Duodenal mucosa (tissue), 2 donors: ENCODE measurements around the gene CD58.

Experiments used
- H3K27ac ChIP-seq: one replicate; pipeline ENCODE4 v1.7.0; 2013; ENCODE audit warnings: low read depth, low read length
- H3K27me3 ChIP-seq, 2 donors: one replicate each; pipeline ENCODE4 v1.7.0; 2013; ENCODE audit warnings: low read length in 2 of 2, control low read depth in 1 of 2; ENCODE audit not compliant: insufficient read depth in 2 of 2, control insufficient read depth in 1 of 2
- H3K36me3 ChIP-seq, 2 donors: one replicate each; pipeline ENCODE4 v1.7.0; 2013; ENCODE audit warnings: low read length in 2 of 2, control low read depth in 1 of 2; ENCODE audit not compliant: insufficient read depth in 2 of 2, control insufficient read depth in 1 of 2
- H3K4me1 ChIP-seq, 2 donors: one replicate each; pipeline ENCODE4 v1.7.0; 2013; ENCODE audit warnings: low read length in 2 of 2, control low read depth in 1 of 2; ENCODE audit not compliant: insufficient read depth in 2 of 2, control insufficient read depth in 1 of 2
- H3K4me3 ChIP-seq, 2 donors: one replicate each; pipeline ENCODE4 v1.7.0; 2013; ENCODE audit warnings: low read length in 2 of 2, low read depth in 1 of 2
- H3K9ac ChIP-seq, 2 donors: one replicate each; pipeline ENCODE4 v1.7.0; 2013; ENCODE audit warnings: low read length in 2 of 2, low read depth in 1 of 2
- H3K9me3 ChIP-seq, 2 donors: one replicate each; pipeline ENCODE4 v1.7.0; 2013; ENCODE audit warnings: low read length in 2 of 2, control low read depth in 1 of 2; ENCODE audit not compliant: control insufficient read depth in 1 of 2

CD58 gene

DNA sequence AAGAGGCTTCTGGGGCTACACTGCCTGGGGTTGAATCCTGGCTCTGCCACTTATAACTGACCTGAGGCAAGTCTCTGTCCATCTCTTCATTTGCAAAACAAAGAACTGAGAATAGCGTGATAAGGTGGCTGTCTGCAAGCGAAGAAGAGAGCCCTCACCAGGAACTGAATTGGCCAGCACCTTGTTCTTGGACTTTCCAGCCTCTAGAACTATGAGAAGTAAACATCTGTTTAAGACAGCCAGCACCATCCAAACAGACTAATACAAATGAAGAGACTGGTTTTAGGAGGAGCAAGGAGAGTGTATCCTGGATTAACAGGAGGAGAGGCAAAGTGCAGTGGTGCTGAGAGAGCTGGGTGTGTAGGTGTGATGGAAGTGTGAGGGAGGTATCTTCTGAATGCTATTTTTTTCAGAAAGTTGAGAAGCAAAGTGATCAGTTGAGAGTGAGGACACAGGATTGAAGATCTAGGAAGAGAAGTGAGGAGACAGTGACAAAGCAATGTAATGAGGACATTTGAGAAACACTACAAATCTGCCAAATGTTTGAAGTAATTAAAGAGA, 59.3 kb downstream of the CD58 start:
- H3K36me3 ChIP-seq, result no peaks in the 10 kb centered on the region
- no peaks in the 10 kb centered on the region for H3K27me3 ChIP-seq
- H3K4me3 ChIP-seq, result no peak overlapping the region
- H3K4me1 ChIP-seq, result peaks cover 24 to 33% of the 10 kb centered on the region in 2 donors
- no peaks in the 10 kb centered on the region for H3K9me3 ChIP-seq
- H3K9ac ChIP-seq, result no peak overlapping the region
- H3K27ac ChIP-seq, result no peak overlapping the region

DNA sequence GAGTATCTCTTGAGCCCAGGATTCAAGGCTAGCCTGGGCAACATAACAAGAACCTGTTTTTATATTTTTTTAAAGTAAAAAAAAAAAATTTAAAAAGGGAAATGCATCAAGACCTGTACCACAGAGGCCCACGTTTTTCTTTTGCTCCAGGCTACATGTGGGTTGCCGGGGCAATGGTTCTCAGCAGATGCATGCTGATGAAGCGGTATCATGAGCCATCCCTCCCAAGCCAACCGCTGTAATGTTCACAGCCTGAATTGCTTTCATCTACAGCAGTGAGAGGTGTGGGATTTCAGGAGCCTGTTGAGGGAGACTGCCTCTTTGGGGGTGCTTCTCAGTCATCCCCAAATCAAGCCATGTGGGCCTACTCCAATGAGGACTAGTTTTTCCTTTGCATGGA, 60.5 kb downstream of the CD58 start:
- no peak overlapping the region for H3K9ac ChIP-seq
- no peak overlapping the region for H3K4me3 ChIP-seq
- peaks cover 28 to 42% of the 10 kb centered on the region in 2 donors for H3K4me1 ChIP-seq
- H3K27me3 ChIP-seq, result no peaks in the 10 kb centered on the region
- H3K9me3 ChIP-seq, result no peaks in the 10 kb centered on the region
- no peaks in the 10 kb centered on the region for H3K36me3 ChIP-seq
- no peak overlapping the region for H3K27ac ChIP-seq

DNA sequence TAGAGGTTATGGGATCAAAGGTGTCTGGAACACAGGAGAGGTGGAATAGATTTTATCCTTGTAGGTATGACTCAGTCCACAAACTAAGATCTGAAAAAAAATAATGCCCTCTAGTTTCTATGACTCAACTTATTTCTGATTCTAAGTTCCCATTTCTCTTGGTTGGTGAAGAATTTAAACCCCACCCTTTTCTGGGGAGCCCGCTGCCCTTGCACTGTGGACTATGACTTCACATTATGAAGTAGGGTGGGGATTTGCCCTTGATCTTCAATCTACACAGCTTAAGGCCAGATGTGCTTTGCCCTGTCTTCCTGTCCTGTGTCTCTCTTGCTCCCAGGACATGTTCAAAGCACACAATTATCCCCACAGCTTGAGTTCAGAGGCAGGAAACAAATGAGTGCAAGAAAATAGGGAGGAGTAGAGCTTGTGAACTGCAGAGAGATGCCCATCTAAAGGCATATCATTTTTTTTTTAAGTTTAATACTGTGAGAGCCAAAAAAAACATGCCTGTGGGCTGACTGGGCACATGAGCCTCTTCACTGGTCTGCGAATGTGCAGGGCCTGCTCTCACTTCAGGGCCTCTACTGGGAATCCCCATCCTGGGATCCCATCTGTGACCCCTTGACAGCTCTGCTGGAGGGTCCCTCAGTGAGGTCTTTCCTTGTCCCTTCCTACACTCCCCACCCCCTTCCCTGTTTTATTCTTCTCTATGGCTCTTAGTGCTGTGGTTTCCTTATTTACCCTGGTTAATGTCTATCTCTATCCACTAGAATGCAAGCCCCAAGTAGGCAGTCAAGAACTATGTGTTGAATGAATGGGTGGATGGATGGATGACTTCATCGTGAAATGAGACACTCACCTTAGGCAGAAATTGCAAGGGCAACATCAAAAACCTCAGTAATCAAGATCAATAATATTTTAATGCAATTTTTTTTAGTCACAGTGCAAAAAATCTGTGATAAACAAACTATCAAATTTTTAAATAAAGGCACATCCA, 61.5 kb downstream of the CD58 start:
- Histone ChIP-seq H3K4me3 (peak overlapping the region in 1 of 2 donors; percentile 27), H3K27me3 (no peaks in the 10 kb centered on the region), H3K36me3 (no peaks in the 10 kb centered on the region), H3K27ac (no peak overlapping the region), H3K4me1 (peaks cover 34 to 38% of the 10 kb centered on the region in 2 donors), H3K9ac (peak overlapping the region in 1 of 2 donors; percentile 16), H3K9me3 (no peaks in the 10 kb centered on the region)

DNA sequence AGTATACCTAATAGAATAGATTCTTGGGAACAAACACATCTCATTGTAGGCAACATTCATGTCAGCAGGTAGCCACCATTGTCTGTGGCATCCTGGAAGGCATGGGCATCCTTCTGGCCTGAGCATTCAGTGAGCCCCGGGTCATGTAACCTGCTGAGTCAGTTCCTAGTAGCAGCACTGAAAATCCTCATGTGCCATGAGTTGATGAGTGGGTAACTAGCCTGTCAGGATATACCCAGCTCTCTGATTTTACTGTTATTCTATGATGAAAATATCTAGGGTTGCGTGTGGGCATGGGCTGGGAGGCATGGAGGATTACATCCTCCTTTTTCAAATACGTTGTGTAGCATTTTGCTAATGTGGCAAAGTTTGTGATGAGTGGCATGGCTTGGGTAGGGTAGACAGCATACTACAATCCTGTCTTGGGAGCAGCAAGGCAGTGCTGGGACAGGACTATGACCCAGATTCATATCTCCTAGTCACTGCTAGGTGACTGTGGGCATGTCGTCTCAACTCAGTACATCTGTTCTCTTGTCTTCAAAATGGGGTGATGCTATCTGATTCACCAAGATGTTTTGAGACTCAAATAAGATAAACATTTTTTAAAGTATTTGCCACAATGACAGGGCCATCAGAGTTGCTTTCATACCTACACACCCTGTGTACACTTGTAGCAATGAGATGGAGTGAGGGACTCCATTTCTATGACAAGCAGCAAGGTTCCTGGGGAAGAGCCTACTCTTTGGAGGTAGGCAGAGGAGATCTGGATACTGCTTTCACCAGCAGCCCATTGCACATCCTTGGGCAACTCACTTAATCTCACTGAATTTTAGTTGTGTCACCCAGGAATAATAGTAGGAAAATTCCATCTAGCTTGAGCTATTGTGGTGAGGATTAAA, 62.5 kb downstream of the CD58 start:
- Histone ChIP-seq H3K36me3 (no peaks in the 10 kb centered on the region), H3K4me3 (peak overlapping the region in 1 of 2 donors; percentile 27), H3K9me3 (no peaks in the 10 kb centered on the region), H3K27ac (peak overlapping the region; percentile 42), H3K4me1 (peaks cover 39 to 44% of the 10 kb centered on the region in 2 donors), H3K27me3 (no peaks in the 10 kb centered on the region), H3K9ac (no peak overlapping the region)

DNA sequence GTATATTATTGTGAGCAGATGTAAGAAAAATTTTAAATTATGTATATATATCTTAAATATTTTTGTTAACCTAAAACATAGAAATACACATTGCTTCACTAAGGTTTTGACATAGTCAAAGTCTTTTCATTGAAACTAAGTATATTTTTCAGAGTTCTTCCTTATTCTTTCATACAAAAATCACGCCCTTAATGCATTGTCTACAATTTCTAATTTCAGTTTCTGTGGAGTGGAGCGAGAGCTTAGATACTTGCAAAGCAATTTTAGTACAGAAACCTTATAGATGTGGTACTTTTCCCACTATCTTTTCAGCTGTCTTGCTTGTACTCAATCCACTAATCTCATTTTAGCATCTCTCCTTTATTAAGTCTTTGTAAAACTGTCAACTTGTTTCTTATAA, 63.2 kb downstream of the CD58 start:
- Histone ChIP-seq H3K27ac (no peak overlapping the region), H3K9me3 (no peaks in the 10 kb centered on the region), H3K36me3 (no peaks in the 10 kb centered on the region), H3K4me1 (peaks cover 39 to 51% of the 10 kb centered on the region in 2 donors), H3K4me3 (no peak overlapping the region), H3K27me3 (no peaks in the 10 kb centered on the region), H3K9ac (no peak overlapping the region)

DNA sequence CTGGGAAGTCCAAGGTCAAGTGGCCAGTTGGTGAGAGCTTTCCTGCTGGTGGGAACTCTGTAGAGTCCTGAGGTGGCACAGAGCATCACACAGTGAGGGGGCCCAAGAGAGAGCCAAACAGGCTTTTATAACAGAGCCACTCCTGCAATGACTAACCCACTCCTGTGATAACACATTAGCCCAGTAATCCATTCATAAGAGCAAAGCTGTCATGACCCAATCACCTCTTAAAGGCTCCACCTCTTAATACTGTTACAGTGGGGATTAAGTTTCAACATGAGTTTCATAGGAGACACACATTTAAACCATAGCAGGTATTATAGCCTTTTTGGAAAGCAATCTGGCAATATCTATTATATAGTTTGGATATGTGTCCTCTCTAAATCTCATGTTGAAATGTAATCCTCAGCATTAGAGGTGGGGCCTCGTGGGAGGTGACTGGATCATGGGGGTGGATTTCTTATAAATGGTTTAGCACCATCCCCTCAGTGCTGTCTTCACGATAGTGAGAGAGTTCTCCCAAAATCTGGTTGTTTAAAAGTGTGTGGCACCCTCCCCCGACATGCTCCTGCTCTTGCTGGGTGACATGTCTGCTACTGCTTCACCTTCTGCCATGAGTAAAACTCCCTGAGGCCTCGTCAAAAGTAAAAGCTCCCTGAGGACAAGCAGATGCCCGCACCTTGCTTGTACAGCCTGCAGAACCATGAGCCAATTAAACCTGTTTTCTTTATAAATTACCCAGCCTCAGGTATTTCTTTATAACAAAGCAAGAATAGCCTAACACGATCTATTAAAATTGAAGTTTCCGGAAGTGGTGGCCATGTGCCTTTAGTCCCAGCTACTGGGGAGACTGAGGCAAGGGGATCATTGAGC, 64.5 kb downstream of the CD58 start:
- H3K27me3 ChIP-seq, result no peaks in the 10 kb centered on the region
- peaks cover 39 to 59% of the 10 kb centered on the region in 2 donors for H3K4me1 ChIP-seq
- no peak overlapping the region for H3K9ac ChIP-seq
- H3K4me3 ChIP-seq, result no peak overlapping the region
- H3K36me3 ChIP-seq, result no peaks in the 10 kb centered on the region
- no peaks in the 10 kb centered on the region for H3K9me3 ChIP-seq
- no peak overlapping the region for H3K27ac ChIP-seq

DNA sequence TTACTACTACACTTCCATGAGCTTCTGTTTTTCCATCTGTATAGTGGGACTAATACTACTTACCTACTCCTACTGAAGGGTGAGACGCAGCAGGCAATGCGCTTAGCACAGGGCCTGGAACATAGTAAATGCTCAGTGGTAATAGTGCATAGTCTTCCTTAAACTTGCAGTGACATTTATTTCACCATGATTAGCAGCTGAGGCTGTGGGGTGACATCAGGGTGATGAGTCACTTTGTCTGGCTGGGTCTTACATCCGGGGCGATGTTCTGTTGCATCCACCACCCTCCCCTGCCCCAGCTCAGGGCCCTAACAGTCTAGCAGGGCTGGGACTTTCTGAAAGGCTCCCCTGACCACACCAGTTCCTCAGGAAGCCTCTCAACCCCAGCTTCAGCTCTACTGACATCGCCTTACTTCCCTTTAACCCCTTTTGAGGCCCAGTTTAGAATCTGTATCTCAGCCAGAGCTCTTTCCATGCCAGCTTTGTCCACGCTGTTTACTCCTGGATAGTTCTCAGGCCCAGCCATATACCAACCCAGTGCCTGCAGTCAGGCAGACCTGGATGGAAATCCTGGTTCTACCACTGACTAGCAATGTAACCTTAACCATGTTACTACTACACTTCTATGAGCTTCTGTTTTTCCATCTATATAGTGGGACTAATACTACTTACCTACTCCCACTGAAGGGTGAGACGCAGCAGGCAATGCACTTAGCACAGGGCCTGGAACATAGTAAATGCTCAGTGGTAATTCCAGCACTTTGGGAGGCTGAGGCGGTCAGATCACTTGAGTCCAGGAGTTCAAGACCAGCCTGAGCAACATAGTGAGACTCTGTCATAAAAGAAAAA, 66.3 kb downstream of the CD58 start:
- H3K27ac ChIP-seq, result peak overlapping the region; percentile 43
- H3K9me3 ChIP-seq, result no peaks in the 10 kb centered on the region
- H3K4me3 ChIP-seq, result no peak overlapping the region
- no peaks in the 10 kb centered on the region for H3K36me3 ChIP-seq
- H3K4me1 ChIP-seq, result peaks cover 43 to 64% of the 10 kb centered on the region in 2 donors
- peak overlapping the region in 1 of 2 donors; percentile 40 for H3K9ac ChIP-seq
- H3K27me3 ChIP-seq, result no peaks in the 10 kb centered on the region

DNA sequence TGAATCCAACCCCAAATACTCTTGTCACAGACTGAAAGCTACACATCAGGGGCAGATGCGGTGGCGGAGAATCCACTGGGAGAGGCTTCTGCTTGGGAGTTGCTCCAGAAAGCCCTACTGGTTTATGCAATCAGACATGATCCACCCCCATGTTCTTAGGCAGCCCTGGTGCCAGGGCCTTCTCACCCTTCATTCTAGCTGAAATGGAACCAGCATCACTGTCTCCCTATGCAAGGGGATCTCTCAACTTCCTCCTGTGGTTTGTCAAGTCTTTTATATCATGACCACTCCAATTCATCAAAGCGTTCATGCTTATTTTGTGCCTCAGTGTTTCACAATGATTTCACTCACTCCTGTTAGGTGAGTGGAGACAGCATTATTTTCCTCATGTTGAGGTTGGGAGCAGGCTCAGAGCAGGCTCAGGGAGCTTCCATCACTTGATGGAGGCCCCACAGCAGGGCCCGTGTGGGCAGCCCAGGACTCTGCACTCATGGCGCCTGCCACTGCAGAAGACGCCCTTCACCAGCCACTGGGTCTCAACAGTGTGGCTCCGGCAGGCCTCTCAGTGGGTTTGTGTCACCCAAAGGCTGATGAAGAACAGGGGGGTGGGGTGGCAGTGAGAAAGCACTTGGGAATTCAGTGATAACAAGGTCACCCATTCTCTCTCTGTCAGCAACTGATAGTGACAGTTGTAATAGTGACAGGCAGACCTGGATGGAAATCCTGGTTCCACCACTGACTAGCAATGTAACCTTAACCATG, 67.1 kb downstream of the CD58 start:
- peak overlapping the region; percentile 43 for H3K27ac ChIP-seq
- H3K9ac ChIP-seq, result peak overlapping the region in 1 of 2 donors; percentile 40
- no peaks in the 10 kb centered on the region for H3K27me3 ChIP-seq

More for the DNA sequence above, 67.1 kb downstream of the CD58 start:
- H3K4me3 ChIP-seq, result no peak overlapping the region
- no peaks in the 10 kb centered on the region for H3K36me3 ChIP-seq
- H3K9me3 ChIP-seq, result no peaks in the 10 kb centered on the region
- H3K4me1 ChIP-seq, result peaks cover 42 to 61% of the 10 kb centered on the region in 2 donors
